ENCODE results near the gene RASGRF1.

DNA sequence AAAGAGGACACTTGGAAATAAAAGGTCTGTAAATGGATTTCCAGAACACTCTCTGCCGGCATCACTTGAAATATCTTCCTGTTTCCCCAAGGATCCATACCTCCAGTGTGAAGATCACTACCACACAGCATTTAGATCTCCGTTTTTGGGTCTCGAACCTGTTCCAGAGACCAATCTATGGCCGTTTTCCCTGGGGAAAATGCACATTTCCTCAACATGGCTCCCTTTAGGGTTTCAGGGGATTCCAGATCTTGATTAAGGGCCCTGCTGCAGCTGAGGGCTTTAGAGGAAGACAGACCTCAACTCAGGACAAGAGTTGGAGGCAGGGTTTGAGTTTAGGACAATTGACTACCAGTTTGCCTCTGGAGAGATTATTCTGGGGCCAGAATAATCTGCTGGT lies 147.8 kb downstream of the RASGRF1 start:
- TF ChIP-seq, protein P1, sequence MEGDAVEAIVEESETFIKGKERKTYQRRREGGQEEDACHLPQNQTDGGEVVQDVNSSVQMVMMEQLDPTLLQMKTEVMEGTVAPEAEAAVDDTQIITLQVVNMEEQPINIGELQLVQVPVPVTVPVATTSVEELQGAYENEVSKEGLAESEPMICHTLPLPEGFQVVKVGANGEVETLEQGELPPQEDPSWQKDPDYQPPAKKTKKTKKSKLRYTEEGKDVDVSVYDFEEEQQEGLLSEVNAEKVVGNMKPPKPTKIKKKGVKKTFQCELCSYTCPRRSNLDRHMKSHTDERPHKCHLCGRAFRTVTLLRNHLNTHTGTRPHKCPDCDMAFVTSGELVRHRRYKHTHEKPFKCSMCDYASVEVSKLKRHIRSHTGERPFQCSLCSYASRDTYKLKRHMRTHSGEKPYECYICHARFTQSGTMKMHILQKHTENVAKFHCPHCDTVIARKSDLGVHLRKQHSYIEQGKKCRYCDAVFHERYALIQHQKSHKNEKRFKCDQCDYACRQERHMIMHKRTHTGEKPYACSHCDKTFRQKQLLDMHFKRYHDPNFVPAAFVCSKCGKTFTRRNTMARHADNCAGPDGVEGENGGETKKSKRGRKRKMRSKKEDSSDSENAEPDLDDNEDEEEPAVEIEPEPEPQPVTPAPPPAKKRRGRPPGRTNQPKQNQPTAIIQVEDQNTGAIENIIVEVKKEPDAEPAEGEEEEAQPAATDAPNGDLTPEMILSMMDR (IDR thresholded peaks at IDR 0.05) = no peak
- no peak for TF ChIP-seq EZH2 (IDR thresholded peaks at IDR 0.05; ENCODE audit: borderline replicate concordance, insufficient read depth, low read depth, low read length, poor library complexity, severe bottlenecking)

Measured in B cell (primary cell).